GM18951 (cell line): ENCODE measurements around the gene MDM2.

Experiments
- POLR2A ChIP-seq: IDR thresholded peaks from 4 replicates; pipeline ENCODE4 v1.6.1; 2011; ENCODE audit warnings: mild to moderate bottlenecking; ENCODE audit not compliant: insufficient read length, insufficient read depth; ENCODE audit errors: extremely low read depth
- in situ Hi-C: fragments of 300-500 bp; cut with MboI; formaldehyde crosslinking; loops from one replicate; pipeline ENCODE4 v1.12.0; 2022; ENCODE audit warnings: low sequenced_read_pairs, mixed read lengths, inconsistent platforms; ENCODE audit not compliant: unreplicated experiment

MDM2 gene

DNA sequence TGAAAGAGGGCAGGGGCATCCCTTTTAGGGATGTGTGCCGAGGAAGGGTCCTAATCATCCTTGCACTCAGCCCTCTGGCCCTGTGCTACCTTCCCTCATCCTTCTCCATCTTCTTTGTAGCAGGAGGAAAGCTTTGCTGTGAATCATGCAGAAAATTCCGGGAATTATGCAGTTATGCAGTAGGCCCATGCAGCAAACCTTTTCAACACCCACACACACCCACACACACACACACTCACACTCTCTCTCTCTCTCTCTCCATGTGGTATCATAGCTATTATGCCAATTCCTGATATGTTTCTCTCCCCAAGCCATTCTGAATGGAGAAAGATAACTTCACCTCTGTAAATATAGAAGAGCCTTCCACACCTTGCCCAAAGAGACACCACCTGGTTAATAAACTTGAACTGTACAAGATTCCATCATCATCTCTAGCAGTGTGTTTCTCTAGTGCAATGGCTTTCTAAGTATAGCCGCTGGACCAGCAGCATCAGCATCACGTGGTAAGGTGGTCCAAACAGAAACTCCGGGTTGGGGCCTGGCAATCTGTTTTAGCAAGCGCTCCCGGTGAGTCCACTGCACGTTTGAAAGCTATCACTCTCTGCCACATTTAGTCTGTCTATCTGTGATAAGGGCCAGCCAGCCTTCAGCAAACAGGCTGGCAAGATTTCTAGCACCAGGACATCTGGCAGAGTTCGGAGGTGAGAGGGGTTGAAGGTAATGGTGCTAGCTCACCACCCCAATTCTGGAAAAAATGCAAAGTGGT, 57.6 kb downstream of the MDM2 start:
- no peak for TF ChIP-seq POLR2A
- in situ Hi-C loops: loop anchor here (10.0 to 25.0 kb wide), 2 partner anchors 209 to 372 kb away; partner anchors contain the start of gene CPSF6

DNA sequence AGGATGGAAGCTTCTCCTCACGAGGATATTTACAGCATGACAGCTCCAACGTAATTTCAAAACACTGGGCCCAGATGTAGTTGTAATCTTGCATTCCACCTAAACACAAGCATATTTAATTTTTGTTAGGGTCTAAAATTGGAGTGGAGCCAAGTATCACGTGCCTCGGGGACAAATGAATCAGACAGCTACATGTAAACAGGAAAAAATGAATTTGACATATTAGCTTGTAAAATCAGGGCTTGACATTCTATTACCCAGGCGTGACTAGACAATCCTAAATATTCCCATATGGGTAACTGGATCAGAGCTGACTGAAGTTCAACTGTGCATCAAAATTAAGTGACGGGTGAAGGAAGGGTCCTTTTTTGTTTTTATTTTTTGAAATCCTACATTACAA, 59.0 kb downstream of the MDM2 start:
- in situ Hi-C loops: loop anchor here (10.0 to 25.0 kb wide), 2 partner anchors 208 to 370 kb away; partner anchors contain the start of gene CPSF6
- no peak for TF ChIP-seq POLR2A

DNA sequence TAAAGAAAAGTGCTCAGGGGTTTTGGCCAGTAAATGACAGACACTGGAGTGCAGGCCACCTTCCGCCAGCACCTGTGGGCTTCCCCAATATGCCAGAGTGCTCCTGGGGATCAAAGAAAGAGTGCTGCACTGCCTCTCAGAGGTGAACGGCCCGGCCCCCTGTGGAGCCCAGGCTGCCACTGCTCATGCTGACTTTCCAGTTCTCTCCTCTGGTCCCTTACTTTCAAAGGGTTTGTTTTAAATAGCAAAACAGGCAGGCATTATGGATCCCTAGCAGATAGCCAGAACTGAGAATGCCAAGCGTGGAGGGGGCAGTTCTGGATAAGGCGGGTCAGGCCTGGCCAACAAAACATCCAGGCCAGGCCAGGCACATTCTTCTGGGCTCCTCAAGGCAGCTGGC, 59.6 kb downstream of the MDM2 start:
- TF ChIP-seq POLR2A: no peak
- in situ Hi-C loops: loop anchor here (10.0 to 25.0 kb wide), 2 partner anchors 207 to 370 kb away; partner anchors contain the start of gene CPSF6

DNA sequence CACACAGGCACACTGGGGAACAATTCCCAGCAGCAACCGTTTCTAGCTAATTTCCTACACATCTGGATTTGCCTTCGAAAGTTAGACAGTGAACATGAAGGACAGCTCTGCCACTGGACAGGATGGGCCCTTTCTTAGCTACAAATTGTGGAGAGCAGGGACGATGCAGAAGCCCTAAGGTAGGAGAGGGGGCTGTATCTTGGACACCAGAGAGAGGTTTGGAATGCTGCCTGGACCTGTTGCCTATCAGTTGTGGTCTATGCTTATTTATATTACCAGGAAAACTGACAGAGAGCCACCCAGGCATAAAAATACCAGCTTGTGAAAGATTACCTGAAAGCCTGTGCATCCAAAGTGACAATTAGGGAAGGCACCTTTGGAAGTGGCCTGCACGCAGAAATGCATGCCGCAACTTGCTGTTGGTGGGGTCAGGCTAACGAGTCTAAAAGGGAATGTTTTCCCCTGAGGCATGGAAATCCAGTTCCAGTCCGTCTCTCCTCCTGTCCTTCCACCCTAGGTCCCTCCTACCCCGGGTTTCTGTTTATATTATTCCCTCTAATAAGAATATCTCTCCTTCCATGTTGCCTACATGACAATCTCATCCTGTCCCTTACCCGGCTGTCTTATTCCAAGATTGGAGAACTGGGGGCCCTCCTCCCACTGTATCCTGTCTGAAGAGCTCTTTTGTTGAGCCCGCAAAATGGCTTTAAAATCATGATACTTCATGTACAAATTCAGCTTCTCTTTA, 60.2 kb downstream of the MDM2 start:
- in situ Hi-C loops: loop anchor here (10.0 to 25.0 kb wide), 2 partner anchors 207 to 369 kb away; partner anchors contain the start of gene CPSF6
- TF ChIP-seq POLR2A: no peak

DNA sequence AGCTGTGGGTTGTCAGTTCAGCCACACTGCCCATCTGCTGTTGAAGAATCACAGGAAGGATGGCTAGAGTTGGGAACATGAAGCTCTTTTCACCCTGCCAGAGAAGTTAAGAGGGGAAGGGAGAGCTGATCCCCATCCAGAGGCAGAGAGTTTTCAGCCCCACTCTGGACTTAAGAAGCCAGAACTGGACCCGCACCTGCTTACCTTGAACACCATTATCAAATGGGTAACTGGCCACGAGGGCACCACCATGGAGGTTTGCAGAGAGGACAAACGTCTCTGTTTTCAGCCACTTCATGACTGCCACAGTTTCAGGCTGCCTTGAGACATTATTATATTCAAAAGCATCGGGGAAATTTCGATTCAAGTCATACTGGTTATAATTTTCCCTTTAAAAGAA, 62.0 kb downstream of the MDM2 start:
- no peak for TF ChIP-seq POLR2A
- in situ Hi-C loops: loop anchor here (25.0 kb wide), 1 partner anchor 367 kb away; the partner anchor contains the start of gene CPSF6

DNA sequence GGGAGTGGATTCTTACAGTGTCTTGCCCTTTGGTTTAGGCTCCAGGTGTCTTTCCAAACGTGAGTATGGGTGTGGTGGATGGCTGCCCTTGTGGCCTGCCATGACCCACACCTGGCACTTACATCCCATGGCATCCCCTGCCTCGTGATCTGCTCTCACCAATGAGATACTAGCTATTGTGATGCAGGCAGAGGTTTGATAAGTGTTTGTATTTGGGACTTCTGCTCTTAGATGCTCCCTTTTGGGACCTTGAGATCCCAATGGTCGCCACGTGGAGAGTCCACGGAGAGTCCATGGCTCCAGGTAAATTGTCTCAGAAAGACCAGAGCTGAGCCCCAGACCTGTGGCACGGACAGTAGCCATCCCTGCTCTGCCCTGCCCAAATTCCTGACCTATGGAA, 62.5 kb downstream of the MDM2 start:
- in situ Hi-C loops: loop anchor here (25.0 kb wide), 1 partner anchor 367 kb away; the partner anchor contains the start of gene CPSF6
- no peak for TF ChIP-seq POLR2A

DNA sequence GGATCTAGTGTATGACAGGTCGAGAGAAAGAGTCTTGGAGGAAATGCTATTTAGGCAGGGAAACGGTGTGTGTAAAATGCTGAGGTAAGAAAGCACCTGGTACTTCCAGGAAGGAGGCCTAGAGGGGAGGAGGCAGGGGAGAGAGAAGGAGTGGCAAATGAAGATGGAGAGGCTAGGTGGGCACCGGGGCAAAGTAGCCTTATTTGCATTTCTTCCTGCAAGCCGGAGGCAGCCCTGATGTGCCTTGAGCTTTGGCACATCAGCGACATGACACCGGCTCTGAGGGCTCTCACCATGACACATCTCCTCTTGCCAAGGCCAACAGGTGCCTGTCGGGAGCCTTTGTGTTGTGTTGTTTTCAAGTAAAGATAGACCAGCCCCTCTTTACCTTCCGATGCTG, 63.4 kb downstream of the MDM2 start:
- TF ChIP-seq POLR2A: no peak
- in situ Hi-C loops: loop anchor here (25.0 kb wide), 1 partner anchor 366 kb away; the partner anchor contains the start of gene CPSF6

DNA sequence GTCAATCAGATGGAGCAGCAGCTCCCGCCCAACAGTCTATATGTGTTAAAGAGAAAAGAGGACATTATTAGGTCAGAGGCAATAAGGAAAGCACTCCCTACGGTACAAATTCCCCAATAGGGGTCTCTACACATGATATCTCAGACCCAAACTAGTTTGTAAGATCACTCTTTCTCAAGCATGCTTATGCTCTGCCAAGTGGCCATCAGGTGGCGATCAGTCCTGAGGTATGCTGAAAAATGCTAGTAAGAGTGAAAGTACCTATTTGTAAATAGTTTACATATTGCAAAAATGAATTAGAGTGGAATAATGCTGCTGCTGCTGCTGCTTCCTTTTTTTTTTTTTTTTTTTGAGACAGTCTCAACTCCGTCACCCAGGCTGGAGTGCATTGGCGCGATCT, 63.9 kb downstream of the MDM2 start:
- TF ChIP-seq POLR2A: no peak
- in situ Hi-C loops: loop anchor here (25.0 kb wide), 1 partner anchor 365 kb away; the partner anchor contains the start of gene CPSF6

DNA sequence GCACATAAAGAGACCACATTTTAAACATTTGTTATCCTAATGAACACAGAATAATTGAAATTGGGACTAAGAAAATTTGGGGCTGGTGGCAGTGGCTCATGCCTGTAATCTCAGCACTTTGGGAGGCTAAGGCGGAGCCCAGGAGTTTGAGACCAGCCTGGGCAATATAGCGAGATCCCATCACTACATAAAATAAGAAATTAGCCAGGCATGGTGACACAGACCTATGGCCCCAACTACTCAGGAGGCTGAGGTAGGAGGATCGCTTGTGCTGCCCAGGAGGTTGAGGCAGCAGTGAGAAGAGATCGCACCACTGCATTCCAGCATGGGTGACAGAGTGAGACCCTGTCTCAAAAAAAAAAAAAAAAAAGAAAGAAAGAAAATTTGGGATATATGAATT, 65.3 kb downstream of the MDM2 start:
- no peak for TF ChIP-seq POLR2A
- in situ Hi-C loops: loop anchor here (25.0 kb wide), 1 partner anchor 364 kb away; the partner anchor contains the start of gene CPSF6

DNA sequence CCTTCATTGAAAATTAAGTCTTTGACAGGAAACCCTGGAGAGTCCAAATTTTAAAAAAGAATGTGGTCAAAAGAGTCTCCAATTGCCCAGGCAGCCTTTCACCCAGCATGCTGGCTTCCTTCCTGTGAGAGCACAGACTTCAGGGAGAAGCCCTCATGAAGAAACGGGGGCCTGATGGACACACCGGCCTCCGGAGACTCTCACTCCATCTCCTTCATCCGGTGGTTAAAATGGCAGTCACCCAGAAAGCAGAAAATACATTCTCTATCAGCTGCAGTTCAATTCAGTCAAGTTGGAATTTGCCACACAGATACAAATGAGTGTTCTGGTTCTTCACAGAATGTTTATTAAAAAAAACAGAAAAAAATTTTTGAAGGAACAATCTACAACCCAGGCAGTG, 68.5 kb downstream of the MDM2 start:
- no peak for TF ChIP-seq POLR2A
- in situ Hi-C loops: no loop called here

DNA sequence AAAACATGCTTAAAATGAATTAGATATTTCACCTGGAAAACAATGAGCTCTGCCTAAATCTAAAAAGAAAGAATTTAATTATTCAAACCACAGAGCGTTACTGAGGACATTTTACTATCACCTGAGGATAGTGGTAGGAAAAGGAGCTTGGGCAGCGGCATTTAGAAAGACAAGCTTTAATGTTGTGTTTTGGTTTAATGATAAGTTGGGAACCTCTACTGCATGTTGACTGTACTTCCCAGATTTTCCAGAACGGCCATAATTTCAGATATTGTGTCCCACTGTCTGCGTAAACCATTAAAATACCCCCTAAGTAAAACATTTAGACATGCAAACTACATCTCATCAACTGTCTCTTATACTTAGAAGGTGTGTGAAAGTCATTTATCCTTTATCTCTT, 69.6 kb downstream of the MDM2 start:
- TF ChIP-seq POLR2A: no peak
- in situ Hi-C loops: no loop called here

DNA sequence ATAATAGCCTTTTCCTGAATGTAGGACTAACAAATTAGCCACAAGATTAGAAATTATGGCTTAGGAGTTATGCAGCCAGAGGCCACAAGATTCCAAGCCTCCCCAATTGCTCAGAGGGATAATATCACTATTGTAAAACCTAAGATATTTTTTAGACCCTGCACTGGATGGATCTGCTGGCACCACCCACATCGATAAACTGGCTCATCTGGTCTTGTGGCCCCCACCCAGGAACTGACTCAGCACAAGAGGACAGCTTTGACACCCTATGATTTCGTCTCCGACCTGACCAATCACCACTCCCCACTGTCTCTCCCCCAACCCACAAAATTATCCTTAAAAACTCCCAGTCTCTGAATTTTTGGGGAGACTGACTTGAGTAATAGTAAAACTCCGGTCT, 70.3 kb downstream of the MDM2 start:
- TF ChIP-seq POLR2A: no peak
- in situ Hi-C loops: no loop called here

DNA sequence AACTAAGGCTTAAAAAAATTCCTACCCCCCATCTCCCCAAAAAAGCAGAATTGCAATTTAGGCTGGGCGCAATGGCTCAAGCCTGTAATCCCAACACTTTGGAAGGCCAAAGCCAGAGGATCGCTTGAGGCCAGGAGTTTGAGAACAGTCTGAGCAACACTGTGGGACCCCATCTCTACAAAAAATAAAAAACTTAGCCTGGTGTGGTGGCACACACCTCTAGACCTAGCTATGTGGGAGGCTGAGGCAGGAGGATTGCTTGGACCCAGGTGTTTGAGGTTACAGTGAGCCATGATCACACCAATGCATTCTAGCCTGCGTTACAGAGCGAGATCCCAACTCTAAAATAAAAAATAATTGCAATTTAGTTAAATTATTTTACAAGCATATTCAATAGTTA, 70.9 kb downstream of the MDM2 start:
- in situ Hi-C loops: no loop called here
- TF ChIP-seq POLR2A: no peak
